DOHH2 (cell line): ENCODE data around the gene SV2A.

Experiments used
- CTCF ChIP-seq: fragments of 200-600 bp; sonication (generic); IDR thresholded peaks from one replicate; pipeline ENCODE4 v1.5.1; 2014; ENCODE audit warnings: antibody characterized with exemption, mild to moderate bottlenecking, low read depth, low read length; ENCODE audit not compliant: poor library complexity, severe bottlenecking
- EZH2phosphoT487 ChIP-seq: fragments of 200-600 bp; sonication (generic); IDR thresholded peaks from 2 replicates; pipeline ENCODE4 v1.6.1; 2017; ENCODE audit warnings: borderline replicate concordance, mild to moderate bottlenecking, antibody characterized with exemption, low read length, moderate library complexity, mixed read lengths

GRCh38 chr1:149965440-149965839 is 47.8 kb upstream of the SV2A start:
- TF ChIP-seq CTCF (no peak), EZH2phosphoT487 (no peak)
